Fibroblast of peridontal ligament (primary cell): ENCODE data around the gene FLOT2.
A peak's percentile ranks its signal among the peaks of the same experiment; 100 is the strongest.
"Not testable (repeated sequence)": the region's sequence is repeated elsewhere in the genome, so short reads cannot be mapped to it uniquely, and the experiment has no call there.

Source experiments
- DNase-seq: peaks from one replicate; pipeline ENCODE4 v3.0.0-alpha.2; 2010; ENCODE audit errors: extremely low read depth

The FLOT2 gene

DNA sequence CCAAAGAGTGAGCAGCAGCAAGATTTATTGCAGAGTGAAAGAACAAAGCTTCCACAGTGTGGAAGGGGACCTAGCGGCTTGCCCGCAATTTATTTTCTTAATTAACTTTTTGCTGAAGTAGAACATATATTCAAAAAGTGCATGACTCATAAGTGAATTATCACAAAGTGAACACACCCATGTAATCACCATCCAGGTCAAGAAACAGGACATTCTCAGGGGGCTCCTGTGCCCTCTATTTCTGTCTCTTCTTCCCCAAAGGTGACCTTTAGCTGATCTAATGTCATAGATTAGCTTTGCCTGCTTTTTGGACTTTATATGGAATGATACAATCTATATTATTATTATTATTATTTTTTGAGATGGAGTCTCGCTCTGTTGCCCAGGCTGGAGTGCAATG, 22.8 kb downstream of the FLOT2 start:
- no peak for DNase-seq

- no peak for DNase-seq
Observed at GRCh38 chr17:28873839-28874238, 23.7 kb downstream of the FLOT2 start.

- DNase-seq: no peak
Observed at GRCh38 chr17:28871056-28871579, 26.4 kb downstream of the FLOT2 start.

DNA sequence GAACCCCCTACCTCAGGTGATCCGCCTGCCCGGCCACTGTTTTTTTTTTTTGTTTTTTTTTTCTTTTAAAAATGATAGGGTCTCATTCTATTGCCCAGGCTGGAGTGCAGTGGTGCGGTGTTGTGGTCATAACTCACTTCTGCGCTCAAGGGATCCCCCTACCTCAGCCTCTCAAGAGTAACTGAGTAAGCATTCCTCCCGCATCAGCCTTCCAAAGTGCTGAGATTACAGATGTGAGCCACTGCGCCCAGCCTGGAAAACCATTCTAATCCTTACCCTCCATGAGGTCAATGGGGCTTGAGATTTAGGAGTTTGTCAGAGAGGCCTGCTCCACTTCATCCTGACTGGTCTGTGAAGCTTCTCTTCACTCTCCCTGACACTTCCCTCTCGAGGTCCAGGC, 30.3 kb downstream of the FLOT2 start:
- DNase-seq: no peak

DNA sequence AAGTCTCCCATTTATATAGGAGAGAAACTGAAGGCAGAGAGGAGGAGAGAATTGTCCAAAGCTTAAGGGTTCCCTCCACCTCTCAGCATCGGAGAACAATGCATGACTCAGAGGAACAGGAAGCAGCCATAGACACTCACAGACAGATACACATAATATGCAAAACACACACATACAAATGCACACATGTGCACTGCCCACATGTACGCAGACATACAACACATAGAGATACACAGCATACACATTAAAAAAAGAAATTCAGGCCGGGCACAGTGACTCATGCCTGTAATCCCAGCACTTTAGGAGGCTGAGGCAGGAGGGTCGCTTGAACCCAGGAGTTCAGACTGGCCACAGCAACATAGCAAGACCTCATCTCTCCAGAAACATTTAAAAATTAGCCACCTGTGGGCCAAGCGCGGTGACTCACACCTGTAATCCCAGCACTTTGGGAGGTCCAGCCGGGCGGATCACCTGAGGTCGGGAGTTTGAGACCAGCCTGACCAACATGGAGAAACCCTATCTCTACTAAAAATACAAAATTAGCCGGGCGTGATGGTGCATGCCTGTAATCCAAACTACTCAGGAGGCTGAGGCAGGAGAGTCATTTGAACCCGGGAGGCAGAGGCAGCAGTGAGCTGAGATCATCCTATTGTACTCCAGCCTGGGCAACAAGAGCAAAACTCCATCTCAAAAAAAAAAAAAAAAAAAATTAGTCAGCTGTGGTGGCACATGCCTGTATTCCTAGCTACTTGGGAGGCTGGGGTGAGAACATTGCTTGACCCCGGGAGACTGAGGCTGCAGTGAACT, 31.4 kb downstream of the FLOT2 start:
- no peak for DNase-seq

GRCh38 chr17:28864991-28865849, 32.3 kb downstream of the FLOT2 start:
- DNase-seq: no peak

DNA sequence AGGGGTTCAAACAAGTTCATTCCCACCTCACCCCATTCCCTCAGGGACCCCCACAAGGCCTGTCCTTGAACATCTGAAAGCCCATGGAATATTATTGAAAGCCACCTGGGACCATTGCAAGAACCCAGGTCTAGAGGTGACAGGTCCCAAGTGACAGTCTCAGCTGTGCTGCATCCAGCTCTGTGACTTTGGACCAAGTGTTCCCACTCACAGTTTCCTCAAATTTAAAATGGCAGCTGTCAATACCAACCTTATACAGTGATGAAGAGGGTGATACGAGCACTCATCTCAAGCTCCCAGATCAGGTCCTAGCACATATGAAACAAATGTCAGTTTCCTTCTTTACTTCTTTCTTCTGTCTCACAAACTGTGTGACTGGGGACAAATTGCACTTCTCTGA, 33.6 kb downstream of the FLOT2 start:
- no peak for DNase-seq

- DNase-seq: no peak
Observed at GRCh38 chr17:28862561-28862960, 35.0 kb downstream of the FLOT2 start.

DNA sequence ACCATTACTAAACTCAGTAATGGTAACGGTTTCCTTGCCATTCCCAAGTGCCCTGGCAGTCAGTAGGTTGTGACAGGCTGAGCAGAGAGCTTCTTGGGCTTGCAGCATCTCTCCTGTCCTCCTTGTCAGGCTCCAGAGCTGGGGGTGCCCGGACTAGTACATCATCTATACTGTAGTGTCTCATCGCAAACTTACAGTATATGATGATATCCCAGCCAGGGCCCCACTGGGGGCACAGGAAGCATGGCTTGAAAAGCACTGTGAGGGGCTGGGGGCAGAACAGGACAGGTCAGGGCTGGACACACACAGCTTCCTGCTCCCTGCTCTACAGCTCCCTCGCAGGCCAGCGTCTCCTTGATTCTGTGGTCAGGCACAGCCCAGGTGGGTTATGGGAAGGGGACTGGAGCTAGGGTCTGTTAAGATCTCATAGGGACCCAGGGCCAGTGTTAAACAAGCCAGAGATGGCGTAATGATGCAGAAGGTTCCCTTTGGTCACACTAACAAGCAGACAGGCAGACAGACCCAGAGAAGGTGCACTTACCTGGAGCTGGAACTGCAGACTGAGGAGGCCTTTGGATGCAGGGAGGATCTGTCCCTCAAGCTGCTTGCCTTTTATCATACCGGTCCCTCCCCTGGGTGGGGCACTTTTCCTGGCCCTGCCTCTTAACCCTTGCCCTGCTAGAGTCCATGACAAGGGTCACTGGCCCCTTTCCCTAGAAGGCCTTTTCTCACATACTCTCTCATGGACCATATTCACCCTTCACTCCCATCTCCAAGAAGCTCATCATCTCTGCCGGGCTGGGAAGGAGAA, 35.9 kb downstream of the FLOT2 start:
- no peak for DNase-seq

DNA sequence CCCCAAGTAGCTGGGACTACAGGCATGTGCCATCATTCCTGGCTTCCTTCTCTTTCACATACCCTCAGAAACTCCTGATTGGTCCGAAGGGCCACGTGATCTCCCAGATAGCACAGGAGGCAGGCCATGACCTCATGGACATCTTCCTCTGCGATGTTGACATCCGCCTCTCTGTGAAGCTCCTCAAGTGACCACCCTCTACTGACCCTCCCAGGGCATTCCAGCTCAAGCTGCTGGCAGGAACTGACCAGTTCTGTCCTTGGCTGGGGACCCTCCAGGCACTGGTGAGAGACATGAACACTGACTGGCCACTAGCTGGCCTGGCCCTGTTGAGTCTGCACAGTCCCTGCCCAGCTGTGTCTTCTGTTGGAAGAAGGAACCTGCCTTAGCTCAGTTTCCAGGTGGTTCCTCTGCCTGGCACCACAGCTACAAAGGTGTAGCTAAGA, 37.1 kb downstream of the FLOT2 start:
- DNase-seq: no peak

DNA sequence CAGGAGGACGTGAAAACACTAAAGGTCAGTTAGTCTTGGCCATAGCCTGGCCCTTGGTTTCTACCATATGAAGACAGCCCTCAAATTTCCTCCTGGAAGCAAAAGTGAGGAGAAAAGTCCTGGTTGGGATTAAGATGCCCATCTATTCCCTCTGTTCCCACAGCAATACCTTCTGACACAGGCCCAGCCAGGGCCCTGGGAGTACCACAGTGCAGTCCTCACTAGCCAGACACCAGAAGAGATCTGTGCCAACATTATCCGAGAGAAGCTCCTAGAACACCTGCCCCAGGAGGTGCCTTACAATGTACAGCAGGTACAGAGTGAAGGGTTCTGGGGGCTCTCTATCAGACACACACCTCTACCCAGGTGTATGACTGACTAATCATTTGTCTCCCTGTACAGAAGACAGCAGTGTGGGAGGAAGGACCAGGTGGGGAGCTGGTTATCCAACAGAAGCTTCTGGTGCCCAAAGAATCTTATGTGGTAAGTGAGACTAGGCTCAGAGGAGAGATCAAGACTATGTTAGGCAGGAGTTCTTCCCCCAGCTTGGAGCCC, 38.7 kb downstream of the FLOT2 start:
- no peak for DNase-seq

GRCh38 chr17:28857905-28858800, 39.4 kb downstream of the FLOT2 start:
- no peak for DNase-seq

- DNase-seq: no peak
Observed at GRCh38 chr17:28856028-28856574, 41.4 kb downstream of the FLOT2 start.

GRCh38 chr17:28855336-28855679, 42.2 kb downstream of the FLOT2 start:
- no peak for DNase-seq

GRCh38 chr17:28854457-28855335, 42.8 kb downstream of the FLOT2 start, which contains the start of gene ERAL1:
Gene ERAL1 (plus strand): TSS chr17:28855016. CDS start chr17:28855035, 19 bp downstream.
- DNase-seq: peak; percentile 85

DNA sequence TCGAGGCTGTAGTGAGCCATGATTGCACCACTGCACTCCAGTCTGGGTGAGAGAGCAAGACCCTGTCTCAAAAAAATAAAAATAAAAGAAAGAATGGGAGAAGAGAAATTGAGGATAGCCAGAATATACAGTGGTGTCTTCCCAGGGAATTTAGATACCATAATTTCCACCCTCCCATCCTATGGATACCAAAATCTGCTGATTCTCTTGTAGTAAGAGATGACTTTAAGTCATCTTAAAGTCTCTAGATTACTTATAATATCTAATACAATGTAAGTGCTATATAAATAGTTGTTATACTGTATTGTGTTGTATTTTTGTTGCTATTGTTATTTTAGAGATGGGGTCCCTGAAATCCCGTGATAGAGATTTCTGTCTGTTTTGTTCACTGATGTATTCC, 44.2 kb downstream of the FLOT2 start:
- no peak for DNase-seq

DNA sequence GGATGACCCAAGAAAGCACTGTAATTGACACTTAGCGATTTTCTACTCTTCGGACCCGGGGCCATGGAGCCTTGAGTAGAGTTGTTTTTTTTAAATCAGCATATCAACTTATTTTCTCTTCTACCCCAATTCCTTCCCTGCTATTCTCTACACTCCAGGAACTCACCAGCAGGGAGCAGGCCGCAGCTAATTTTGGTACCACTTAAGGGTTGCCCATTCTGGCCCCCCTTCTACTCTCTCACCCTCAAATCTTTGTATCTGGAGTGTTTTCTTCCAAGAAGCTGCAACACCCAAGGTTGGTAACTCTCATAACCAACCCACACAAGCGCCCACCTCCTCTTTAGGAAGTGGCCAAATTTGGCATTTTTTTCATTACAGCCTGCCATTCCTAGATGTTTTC, 48.3 kb downstream of the FLOT2 start:
- no peak for DNase-seq

DNA sequence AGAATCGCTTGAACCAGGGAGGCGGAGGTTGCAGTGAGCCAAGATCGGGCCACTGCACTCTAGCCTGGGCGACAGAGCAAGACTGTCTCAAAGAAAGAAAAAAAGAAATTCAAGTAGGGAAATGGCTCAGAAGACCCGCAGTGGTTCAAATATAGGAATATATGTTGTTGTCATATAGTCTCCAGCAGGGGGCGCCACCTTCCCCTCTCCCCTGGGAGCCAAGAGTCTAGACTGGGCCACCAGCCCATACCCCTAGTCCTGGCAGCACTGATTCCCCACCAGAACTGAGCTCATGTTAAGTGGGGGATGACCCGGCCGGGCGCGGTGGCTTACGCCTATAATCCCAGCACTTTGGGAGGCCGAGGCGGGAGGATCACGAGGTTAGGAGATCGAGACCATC, 48.9 kb downstream of the FLOT2 start:
- not testable (repeated sequence) for DNase-seq

DNA sequence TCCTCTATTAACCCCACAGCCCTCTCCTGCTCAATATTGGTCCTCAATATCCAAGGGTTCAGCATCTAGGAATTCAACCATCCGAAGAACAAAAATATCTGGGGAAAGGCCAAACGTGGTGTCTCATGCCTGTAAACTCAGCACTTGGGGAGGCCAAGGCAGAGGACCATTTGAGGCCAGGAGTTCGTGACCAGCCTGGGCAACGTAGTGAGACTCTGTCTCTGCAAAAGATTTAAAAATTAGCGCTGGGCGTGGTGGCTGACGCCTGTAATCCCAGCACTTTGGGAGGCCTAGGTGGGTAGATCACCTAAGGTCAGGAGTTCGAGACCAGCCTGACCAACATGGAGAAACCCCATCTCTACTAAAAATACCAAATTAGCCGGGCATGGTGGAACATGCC, 50.8 kb downstream of the FLOT2 start:
- DNase-seq: not testable (repeated sequence)
